Neuronal stem cell (in vitro differentiated cells): ENCODE results near the gene INSYN1.

Experiments
- DNase-seq: peaks from one replicate; pipeline ENCODE4 v3.0.0-alpha.2; 2013; ENCODE audit warnings: low spot score
- H2AFZ ChIP-seq: one replicate; pipeline ENCODE4 v1.6.1; 2013; ENCODE audit warnings: mild to moderate bottlenecking, low read length, inconsistent platforms
- H2AK5ac ChIP-seq: 2 replicates; pipeline ENCODE4 v1.6.1; 2013; ENCODE audit warnings: low read depth, mild to moderate bottlenecking, inconsistent platforms, low read length, moderate library complexity, mixed read lengths
- H2BK120ac ChIP-seq: 2 replicates; pipeline ENCODE4 v1.6.1; 2013; ENCODE audit warnings: low read depth, mild to moderate bottlenecking, inconsistent platforms, low read length, moderate library complexity, mixed read lengths
- H2BK12ac ChIP-seq: one replicate; pipeline ENCODE4 v1.6.1; 2013; ENCODE audit warnings: low read length, inconsistent platforms
- H2BK15ac ChIP-seq: 2 replicates; pipeline ENCODE4 v1.6.1; 2013; ENCODE audit warnings: mild to moderate bottlenecking, low read length, inconsistent platforms, mixed read lengths
- H2BK5ac ChIP-seq: one replicate; pipeline ENCODE4 v1.6.1; 2013; ENCODE audit warnings: inconsistent platforms, mild to moderate bottlenecking, low read length, moderate library complexity
- H3K14ac ChIP-seq: one replicate; pipeline ENCODE4 v1.6.1; 2013; ENCODE audit warnings: low read length, inconsistent platforms
- H3K18ac ChIP-seq: 2 replicates; pipeline ENCODE4 v1.6.1; 2013; ENCODE audit warnings: low read length, inconsistent platforms
- H3K23ac ChIP-seq: 2 replicates; pipeline ENCODE4 v1.6.1; 2013; ENCODE audit warnings: low read depth, mild to moderate bottlenecking, mixed read lengths, low read length, inconsistent platforms; ENCODE audit not compliant: poor library complexity
- H3K27ac ChIP-seq: replicated peaks from 3 replicates; pipeline ENCODE4 v1.5.1; 2013; ENCODE audit warnings: low read length, inconsistent platforms
- H3K27me3 ChIP-seq, 3 experiments: 2 replicates each; pipeline ENCODE4 v1.6.1; 2013; ENCODE audit warnings: low read length in 3 of 3, mild to moderate bottlenecking in 2 of 3, inconsistent platforms in 1 of 3, low read depth in 1 of 3, mixed read lengths in 1 of 3, moderate library complexity in 1 of 3; ENCODE audit not compliant: control insufficient read depth in 3 of 3, insufficient read depth in 3 of 3
- H3K36me3 ChIP-seq, 2 donors: replicated peaks in 1 of 2; 2 replicates each; pipeline ENCODE4 v1.6.1; 2013; ENCODE audit warnings: low read length in 2 of 2; ENCODE audit not compliant: control insufficient read depth in 2 of 2, insufficient read depth in 2 of 2
- H3K4ac ChIP-seq: 2 replicates; pipeline ENCODE4 v1.6.1; 2013; ENCODE audit warnings: inconsistent platforms, mild to moderate bottlenecking, low read length, moderate library complexity
- H3K4me1 ChIP-seq, 2 donors: 1 replicate in 1 of 2; 2 replicates in 1 of 2; pipeline ENCODE4 v1.6.1; 2013; ENCODE audit warnings: low read length in 2 of 2, low read depth in 1 of 2; ENCODE audit not compliant: control insufficient read depth in 2 of 2, insufficient read depth in 1 of 2
- H3K4me2 ChIP-seq: one replicate; pipeline ENCODE4 v1.6.1; 2013; ENCODE audit warnings: mild to moderate bottlenecking, low read length, inconsistent platforms; ENCODE audit not compliant: insufficient read depth, poor library complexity, severe bottlenecking
- H3K4me3 ChIP-seq, 2 donors: 2 replicates each; pipeline ENCODE4 v1.5.1; 2013; ENCODE audit warnings: low read length in 2 of 2, mild to moderate bottlenecking in 2 of 2, inconsistent platforms in 1 of 2, moderate library complexity in 1 of 2
- H3K79me1 ChIP-seq: one replicate; pipeline ENCODE4 v1.6.1; 2013; ENCODE audit warnings: low read depth, mild to moderate bottlenecking, inconsistent platforms, low read length, moderate library complexity
- H3K9ac ChIP-seq: one replicate; pipeline ENCODE4 v1.6.1; 2013; ENCODE audit warnings: mild to moderate bottlenecking, low read depth, low read length, inconsistent platforms; ENCODE audit not compliant: poor library complexity
- H3K9me3 ChIP-seq, 2 donors: replicated peaks in 1 of 2; 2 replicates each; pipeline versions ENCODE3 to v1.6.1; 2013; ENCODE audit warnings: low read length in 2 of 2, mild to moderate bottlenecking in 2 of 2, inconsistent platforms in 1 of 2, low read depth in 1 of 2, mixed read lengths in 1 of 2, moderate library complexity in 1 of 2; ENCODE audit not compliant: control insufficient read depth in 2 of 2, insufficient read depth in 1 of 2
- H4K8ac ChIP-seq: one replicate; pipeline ENCODE4 v1.6.1; 2013; ENCODE audit warnings: low read depth, mild to moderate bottlenecking, inconsistent platforms, low read length, moderate library complexity
- H4K91ac ChIP-seq: one replicate; pipeline ENCODE4 v1.6.1; 2013; ENCODE audit warnings: low read length, low read depth, mild to moderate bottlenecking, inconsistent platforms; ENCODE audit not compliant: poor library complexity
- WGBS, 2 donors: extraction: QIAGEN DNeasy Blood & Tissue Kit; methylation state at CpG; one replicate each; pipeline ENCODE4 v1.1.7; 2013; ENCODE audit warnings: missing lambda C conversion rate in 2 of 2, mixed read lengths in 1 of 2; ENCODE audit not compliant: insufficient read length in 2 of 2, insufficient replicate concordance in 1 of 2; ENCODE audit errors: extremely low coverage in 2 of 2; 5-methylcytosine and 5-hydroxymethylcytosine counted together

Gene INSYN1

GRCh38 chr15:73697033-73697467 is 56.1 kb downstream of the INSYN1 start:
- peak overlapping the region; percentile 74 for H3K18ac ChIP-seq
- H3K79me1 ChIP-seq = peaks cover 16% of the 10 kb centered on the region
- no peak overlapping the region for H2BK12ac ChIP-seq
- H3K36me3 ChIP-seq = peaks cover 10 to 56% of the 10 kb centered on the region in 2 donors
- no CpG with 5 or more reads among the region's 9 CpGs for WGBS, 2 donors
- no peak overlapping the region for H3K23ac ChIP-seq
- no peak overlapping the region for H2AFZ ChIP-seq
- no peak overlapping the region for H4K8ac ChIP-seq
- H2AK5ac ChIP-seq = no peak overlapping the region
- peak overlapping the region; percentile 19 for H3K27ac ChIP-seq
- no peak overlapping the region for H2BK15ac ChIP-seq
- no peaks in the 10 kb centered on the region for H3K9me3 ChIP-seq
- H3K4me3 ChIP-seq = no peak overlapping the region
- H3K4ac ChIP-seq = no peak overlapping the region
- no peaks in the 10 kb centered on the region for H3K27me3 ChIP-seq
- peak overlapping the region; percentile 50 for H3K9ac ChIP-seq
- no peak overlapping the region for H2BK5ac ChIP-seq
- H4K91ac ChIP-seq = no peak overlapping the region
- no peak overlapping the region for H3K4me2 ChIP-seq
- peak overlapping the region; percentile 43 for H3K14ac ChIP-seq
- H2BK120ac ChIP-seq = no peak overlapping the region
- H3K4me1 ChIP-seq = peaks cover 6 to 11% of the 10 kb centered on the region in 2 donors
- DNase-seq = no peak

GRCh38 chr15:73696641-73697001 is 56.5 kb downstream of the INSYN1 start:
- H3K4me2 ChIP-seq = no peak overlapping the region
- H2BK12ac ChIP-seq = no peak overlapping the region
- peak overlapping the region; percentile 19 for H3K27ac ChIP-seq
- peaks cover 9 to 11% of the 10 kb centered on the region in 2 donors for H3K4me1 ChIP-seq
- H3K23ac ChIP-seq = no peak overlapping the region
- peak overlapping the region; percentile 74 for H3K18ac ChIP-seq
- no CpG with 5 or more reads among the region's 1 CpG for WGBS, 2 donors
- no peak overlapping the region for H4K91ac ChIP-seq
- no peaks in the 10 kb centered on the region for H3K9me3 ChIP-seq
- no peak overlapping the region for H2AK5ac ChIP-seq
- no peaks in the 10 kb centered on the region for H3K27me3 ChIP-seq
- H4K8ac ChIP-seq = no peak overlapping the region
- no peak overlapping the region for H2BK5ac ChIP-seq
- no peak overlapping the region for H3K14ac ChIP-seq
- H3K4me3 ChIP-seq = no peak overlapping the region
- H3K79me1 ChIP-seq = peaks cover 14% of the 10 kb centered on the region
- peak overlapping the region; percentile 50 for H3K9ac ChIP-seq
- H2AFZ ChIP-seq = no peak overlapping the region
- H2BK120ac ChIP-seq = no peak overlapping the region
- peaks cover 9 to 56% of the 10 kb centered on the region in 2 donors for H3K36me3 ChIP-seq
- H2BK15ac ChIP-seq = no peak overlapping the region
- no peak overlapping the region for H3K4ac ChIP-seq
- no peak for DNase-seq

- no CpG with 5 or more reads among the region's 16 CpGs for WGBS, 2 donors
- Histone ChIP-seq H3K4me1 (peaks cover 11 to 15% of the 10 kb centered on the region in 2 donors), H2AK5ac (peak overlapping the region; percentile 58), H3K79me1 (peaks cover 13% of the 10 kb centered on the region), H3K23ac (no peak overlapping the region), H3K4me3 (no peak overlapping the region), H3K27me3 (no peaks in the 10 kb centered on the region), H3K4me2 (no peak overlapping the region), H2BK12ac (no peak overlapping the region), H3K4ac (no peak overlapping the region), H2BK120ac (no peak overlapping the region), H3K9ac (peak overlapping the region; percentile 50), H2BK15ac (no peak overlapping the region), H2BK5ac (no peak overlapping the region), H3K18ac (no peak overlapping the region), H2AFZ (no peak overlapping the region), H3K9me3 (no peaks in the 10 kb centered on the region), H4K8ac (no peak overlapping the region), H3K27ac (no peak overlapping the region), H3K36me3 (peaks cover 9 to 55% of the 10 kb centered on the region in 2 donors), H4K91ac (no peak overlapping the region), H3K14ac (no peak overlapping the region)
- DNase-seq = no peak
These were observed 57.1 kb downstream of the INSYN1 start for GRCh38 chr15:73695773-73696640.

- Histone ChIP-seq H3K4me1 (peaks cover 11 to 15% of the 10 kb centered on the region in 2 donors), H2BK5ac (no peak overlapping the region), H3K9ac (no peak overlapping the region), H3K9me3 (peaks cover 0 to 3% of the 10 kb centered on the region in 2 donors), H2BK12ac (no peak overlapping the region), H3K23ac (no peak overlapping the region), H4K8ac (no peak overlapping the region), H3K4ac (no peak overlapping the region), H2AK5ac (no peak overlapping the region), H3K18ac (no peak overlapping the region), H3K4me2 (no peak overlapping the region), H2BK15ac (no peak overlapping the region), H3K27ac (no peak overlapping the region), H2BK120ac (no peak overlapping the region), H3K27me3 (no peaks in the 10 kb centered on the region), H3K4me3 (no peak overlapping the region), H4K91ac (no peak overlapping the region), H3K14ac (no peak overlapping the region), H3K36me3 (peaks cover 9 to 60% of the 10 kb centered on the region in 2 donors), H2AFZ (no peak overlapping the region), H3K79me1 (peaks cover 11% of the 10 kb centered on the region)
- no CpG with 5 or more reads among the region's 5 CpGs for WGBS, 2 donors
- no peak for DNase-seq
These were observed 58.7 kb downstream of the INSYN1 start for GRCh38 chr15:73694419-73694818.
